ENCODE data around the gene LYL1.

The LYL1 gene

DNA sequence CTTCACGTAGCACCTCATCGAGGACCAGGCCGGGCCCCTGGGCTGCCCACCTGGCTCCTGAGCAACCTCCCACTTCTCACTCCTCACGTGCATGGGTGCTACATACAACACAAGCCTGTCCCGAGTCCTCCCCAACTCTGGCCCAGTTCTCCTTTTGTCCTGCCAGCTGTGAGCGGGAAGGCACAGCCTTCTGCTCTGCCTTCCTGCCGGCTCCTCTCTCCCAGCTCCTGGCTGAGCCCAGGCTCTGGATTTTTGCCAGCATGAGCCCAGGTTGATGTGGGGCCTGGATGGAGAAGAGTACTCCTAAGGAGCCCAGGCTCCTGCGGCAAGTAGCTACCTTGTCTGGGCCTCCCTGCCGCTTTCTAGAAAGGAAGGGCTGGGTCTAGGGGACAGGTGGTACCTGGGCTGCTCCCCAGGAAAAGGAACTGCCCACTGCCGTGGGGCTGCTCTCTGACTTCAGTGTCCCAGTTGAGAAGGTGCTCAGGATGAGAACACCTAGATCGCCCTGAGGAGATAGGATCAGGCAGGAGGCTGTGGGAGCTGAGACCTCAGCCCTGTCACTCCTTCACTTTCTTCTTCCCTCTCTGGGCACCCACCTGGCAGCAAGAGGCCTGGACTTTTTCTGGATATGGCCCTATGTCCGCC, 23.6 kb downstream of the LYL1 start:
- TF ChIP-seq, protein P1, sequence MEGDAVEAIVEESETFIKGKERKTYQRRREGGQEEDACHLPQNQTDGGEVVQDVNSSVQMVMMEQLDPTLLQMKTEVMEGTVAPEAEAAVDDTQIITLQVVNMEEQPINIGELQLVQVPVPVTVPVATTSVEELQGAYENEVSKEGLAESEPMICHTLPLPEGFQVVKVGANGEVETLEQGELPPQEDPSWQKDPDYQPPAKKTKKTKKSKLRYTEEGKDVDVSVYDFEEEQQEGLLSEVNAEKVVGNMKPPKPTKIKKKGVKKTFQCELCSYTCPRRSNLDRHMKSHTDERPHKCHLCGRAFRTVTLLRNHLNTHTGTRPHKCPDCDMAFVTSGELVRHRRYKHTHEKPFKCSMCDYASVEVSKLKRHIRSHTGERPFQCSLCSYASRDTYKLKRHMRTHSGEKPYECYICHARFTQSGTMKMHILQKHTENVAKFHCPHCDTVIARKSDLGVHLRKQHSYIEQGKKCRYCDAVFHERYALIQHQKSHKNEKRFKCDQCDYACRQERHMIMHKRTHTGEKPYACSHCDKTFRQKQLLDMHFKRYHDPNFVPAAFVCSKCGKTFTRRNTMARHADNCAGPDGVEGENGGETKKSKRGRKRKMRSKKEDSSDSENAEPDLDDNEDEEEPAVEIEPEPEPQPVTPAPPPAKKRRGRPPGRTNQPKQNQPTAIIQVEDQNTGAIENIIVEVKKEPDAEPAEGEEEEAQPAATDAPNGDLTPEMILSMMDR (IDR thresholded peaks at IDR 0.05; ENCODE audit: low read depth, low read length), result no peak
- no peak for TF ChIP-seq EZH2phosphoT487 (IDR thresholded peaks at IDR 0.05; ENCODE audit: low read depth)
- Histone ChIP-seq H3K9me3 (ENCODE audit: insufficient read depth, low read length) (no peaks in the 10 kb centered on the region), H3K36me3 (replicated peaks; ENCODE audit: low read depth, low read length) (no peaks in the 10 kb centered on the region), H3K79me2 (ENCODE audit: low read length) (no peaks in the 10 kb centered on the region), H3K27ac (ENCODE audit: low read length) (no peak overlapping the region), H3K4me2 (ENCODE audit: low read length) (no peak overlapping the region), H4K20me1 (ENCODE audit: insufficient read depth, low read length) (no peaks in the 10 kb centered on the region), H3K4me3 (ENCODE audit: low read length) (no peak overlapping the region), H3K27me3 (ENCODE audit: low read depth, low read length) (no peaks in the 10 kb centered on the region), H2AFZ (ENCODE audit: low read depth, low read length) (no peak overlapping the region), H3K4me1 (ENCODE audit: low read length) (no peaks in the 10 kb centered on the region), H3K9ac (ENCODE audit: low read length) (no peak overlapping the region)

DNA sequence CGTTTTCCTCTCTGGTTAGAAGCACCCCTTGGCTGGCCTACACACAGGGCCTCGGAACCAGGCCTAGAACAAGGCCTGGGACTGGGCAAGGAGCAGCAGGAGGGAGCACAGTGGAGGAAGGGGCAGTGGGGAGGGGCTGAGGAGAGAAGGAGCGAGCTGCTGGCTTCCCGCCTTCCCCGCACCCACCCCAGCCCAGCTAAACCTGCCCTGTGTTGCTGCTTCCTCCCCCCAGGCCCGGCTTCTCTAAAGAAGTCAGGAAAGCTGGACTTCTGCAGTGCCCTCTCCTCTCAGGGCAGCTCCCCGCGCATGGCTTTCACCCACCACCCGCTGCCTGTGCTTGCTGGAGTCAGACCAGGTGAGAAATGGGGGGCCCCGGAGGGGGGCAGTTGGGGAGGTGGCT, 24.3 kb downstream of the LYL1 start:
- Histone ChIP-seq H3K79me2 (ENCODE audit: low read length) (no peaks in the 10 kb centered on the region), H3K4me1 (ENCODE audit: low read length) (no peaks in the 10 kb centered on the region), H3K36me3 (replicated peaks; ENCODE audit: low read depth, low read length) (no peaks in the 10 kb centered on the region), H4K20me1 (ENCODE audit: insufficient read depth, low read length) (no peaks in the 10 kb centered on the region), H3K27ac (ENCODE audit: low read length) (no peak overlapping the region), H3K9ac (ENCODE audit: low read length) (no peak overlapping the region), H3K9me3 (ENCODE audit: insufficient read depth, low read length) (no peaks in the 10 kb centered on the region), H2AFZ (ENCODE audit: low read depth, low read length) (no peak overlapping the region), H3K4me2 (ENCODE audit: low read length) (no peak overlapping the region), H3K27me3 (ENCODE audit: low read depth, low read length) (no peaks in the 10 kb centered on the region), H3K4me3 (ENCODE audit: low read length) (no peak overlapping the region)
- TF ChIP-seq, protein P1 (IDR thresholded peaks at IDR 0.05; ENCODE audit: low read depth, low read length), result no peak
- TF ChIP-seq EZH2phosphoT487 (IDR thresholded peaks at IDR 0.05; ENCODE audit: low read depth), result no peak

DNA sequence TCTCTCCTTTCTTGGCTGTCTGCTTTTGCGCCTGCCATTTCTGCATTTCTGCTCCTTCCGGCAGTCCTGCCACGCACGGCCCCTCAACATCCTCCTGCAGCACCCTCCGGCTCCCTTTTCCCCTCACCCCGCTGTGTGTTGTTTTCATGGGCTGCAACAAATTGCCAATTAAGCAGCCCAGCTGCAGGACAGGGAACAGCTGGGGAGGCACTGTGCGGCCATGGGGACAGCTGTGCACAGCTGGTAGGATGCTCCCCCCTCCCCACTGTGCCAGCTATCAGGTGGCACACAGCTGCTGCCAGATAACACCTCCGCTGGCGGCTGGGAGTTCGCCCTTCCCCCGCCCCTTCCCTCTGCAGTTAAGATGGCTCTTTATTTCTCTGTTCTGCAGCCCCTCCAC, 25.4 kb downstream of the LYL1 start:
- H3K27ac ChIP-seq (ENCODE audit: low read length), result no peak overlapping the region
- no peak overlapping the region for H3K9ac ChIP-seq (ENCODE audit: low read length)
- no peaks in the 10 kb centered on the region for H3K36me3 ChIP-seq (replicated peaks; ENCODE audit: low read depth, low read length)
- H3K4me3 ChIP-seq (ENCODE audit: low read length), result no peak overlapping the region
- no peaks in the 10 kb centered on the region for H4K20me1 ChIP-seq (ENCODE audit: insufficient read depth, low read length)
- H3K4me1 ChIP-seq (ENCODE audit: low read length), result no peaks in the 10 kb centered on the region
- no peaks in the 10 kb centered on the region for H3K79me2 ChIP-seq (ENCODE audit: low read length)
- H3K4me2 ChIP-seq (ENCODE audit: low read length), result no peak overlapping the region
- no peaks in the 10 kb centered on the region for H3K27me3 ChIP-seq (ENCODE audit: low read depth, low read length)
- no peak for TF ChIP-seq EZH2phosphoT487 (IDR thresholded peaks at IDR 0.05; ENCODE audit: low read depth)
- TF ChIP-seq, protein P1 (IDR thresholded peaks at IDR 0.05; ENCODE audit: low read depth, low read length), result no peak
- no peak overlapping the region for H2AFZ ChIP-seq (ENCODE audit: low read depth, low read length)
- H3K9me3 ChIP-seq (ENCODE audit: insufficient read depth, low read length), result no peaks in the 10 kb centered on the region

DNA sequence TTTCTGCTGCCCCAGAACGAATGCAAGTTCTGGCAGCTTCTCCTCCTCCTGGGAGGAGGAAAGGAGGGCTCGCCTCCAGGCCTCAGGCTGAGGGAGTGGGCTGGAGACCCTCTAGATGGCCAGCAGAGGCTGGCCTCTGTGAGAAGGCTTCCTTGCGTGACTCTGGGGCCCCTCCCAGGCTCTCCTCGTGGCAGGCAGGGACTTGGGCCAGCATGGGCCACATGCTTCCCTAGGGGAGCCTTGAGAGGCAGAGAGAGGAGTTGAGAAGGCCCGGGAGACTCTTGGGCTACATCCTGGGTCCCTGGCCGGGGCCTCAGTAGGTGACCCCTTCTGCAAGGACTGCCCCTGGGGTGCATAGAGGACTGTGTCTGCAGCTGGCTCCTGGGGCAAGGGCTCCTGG, 25.9 kb downstream of the LYL1 start:
- H3K4me3 ChIP-seq (ENCODE audit: low read length), result no peak overlapping the region
- no peaks in the 10 kb centered on the region for H3K4me1 ChIP-seq (ENCODE audit: low read length)
- H3K4me2 ChIP-seq (ENCODE audit: low read length), result no peak overlapping the region
- no peaks in the 10 kb centered on the region for H3K79me2 ChIP-seq (ENCODE audit: low read length)
- H3K36me3 ChIP-seq (replicated peaks; ENCODE audit: low read depth, low read length), result no peaks in the 10 kb centered on the region
- no peaks in the 10 kb centered on the region for H3K9me3 ChIP-seq (ENCODE audit: insufficient read depth, low read length)
- TF ChIP-seq, protein P1 (IDR thresholded peaks at IDR 0.05; ENCODE audit: low read depth, low read length), result no peak
- no peak for TF ChIP-seq EZH2phosphoT487 (IDR thresholded peaks at IDR 0.05; ENCODE audit: low read depth)
- no peaks in the 10 kb centered on the region for H3K27me3 ChIP-seq (ENCODE audit: low read depth, low read length)
- no peaks in the 10 kb centered on the region for H4K20me1 ChIP-seq (ENCODE audit: insufficient read depth, low read length)
- no peak overlapping the region for H3K27ac ChIP-seq (ENCODE audit: low read length)
- H3K9ac ChIP-seq (ENCODE audit: low read length), result no peak overlapping the region
- no peak overlapping the region for H2AFZ ChIP-seq (ENCODE audit: low read depth, low read length)
